Panc1 (cell line): ENCODE data around the gene AGPS.

ENCODE experiments used
- CTCF ChIP-seq: fragments of 450-650 bp; IDR thresholded peaks from 2 replicates; pipeline ENCODE4 v1.5.1; 2017; ENCODE audit warnings: mild to moderate bottlenecking
- POLR2AphosphoS5 ChIP-seq: IDR thresholded peaks from 2 replicates; pipeline ENCODE4 v1.6.1; 2012; ENCODE audit warnings: mild to moderate bottlenecking, low read depth, low read length, moderate library complexity
- TCF7L2 ChIP-seq: IDR thresholded peaks from 2 replicates; pipeline ENCODE4 v1.6.1; 2011; ENCODE audit warnings: mild to moderate bottlenecking, low read depth, low read length, inconsistent platforms

- TF ChIP-seq CTCF (no peak), POLR2AphosphoS5 (no peak), TCF7L2 (no peak)
Measured at GRCh38 chr2:177483531-177483930, 91.0 kb downstream of the AGPS start.
